GM12872 (cell line): ENCODE measurements around the gene PDGFD.

Experiments used
- CTCF ChIP-seq: IDR thresholded peaks from 3 replicates; pipeline ENCODE4 v1.5.1; 2011; ENCODE audit warnings: low read depth, mild to moderate bottlenecking, low read length, moderate library complexity; ENCODE audit not compliant: insufficient read depth

The PDGFD gene

DNA sequence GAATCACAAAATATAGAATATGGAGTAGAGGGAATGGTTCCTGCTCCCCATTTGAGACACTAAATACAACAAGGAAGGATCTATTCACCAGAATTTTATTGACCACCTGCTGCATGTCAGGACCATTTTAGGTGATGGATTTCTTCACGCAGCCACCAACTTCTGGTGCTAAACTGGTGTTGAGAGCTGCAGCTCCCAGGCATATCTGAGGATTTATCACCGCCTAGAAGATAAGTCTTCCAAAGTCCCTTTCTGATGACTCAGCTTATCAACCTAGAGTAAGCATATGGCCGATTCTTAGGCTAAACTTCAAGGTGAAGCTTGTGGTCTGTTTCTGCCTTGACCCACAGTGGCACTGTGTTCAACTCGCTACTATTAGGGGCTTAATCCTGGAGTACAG is 120.8 kb downstream of the PDGFD start:
- no peak for TF ChIP-seq CTCF

DNA sequence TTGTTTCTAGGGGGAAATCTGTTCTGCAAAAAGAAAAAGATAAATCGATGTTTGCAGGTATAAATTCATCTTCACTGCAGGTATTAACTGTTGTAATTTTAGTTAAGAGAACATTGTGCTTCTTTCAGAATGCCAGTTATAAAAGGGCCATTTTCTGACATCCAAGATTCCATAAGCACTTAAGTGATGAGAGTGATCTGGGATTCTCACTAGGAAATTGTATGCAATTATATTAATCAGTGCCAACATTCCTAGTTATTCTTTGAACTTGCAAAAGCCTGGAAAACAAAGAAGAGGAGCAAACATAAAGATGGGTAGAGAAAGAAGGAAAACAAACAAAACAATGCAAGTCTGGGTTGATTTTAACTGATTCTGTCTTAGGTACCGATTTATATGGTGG is 122.2 kb downstream of the PDGFD start:
- no peak for TF ChIP-seq CTCF

GRCh38 chr11:104036995-104037394 is 127.0 kb downstream of the PDGFD start:
- TF ChIP-seq CTCF = no peak

DNA sequence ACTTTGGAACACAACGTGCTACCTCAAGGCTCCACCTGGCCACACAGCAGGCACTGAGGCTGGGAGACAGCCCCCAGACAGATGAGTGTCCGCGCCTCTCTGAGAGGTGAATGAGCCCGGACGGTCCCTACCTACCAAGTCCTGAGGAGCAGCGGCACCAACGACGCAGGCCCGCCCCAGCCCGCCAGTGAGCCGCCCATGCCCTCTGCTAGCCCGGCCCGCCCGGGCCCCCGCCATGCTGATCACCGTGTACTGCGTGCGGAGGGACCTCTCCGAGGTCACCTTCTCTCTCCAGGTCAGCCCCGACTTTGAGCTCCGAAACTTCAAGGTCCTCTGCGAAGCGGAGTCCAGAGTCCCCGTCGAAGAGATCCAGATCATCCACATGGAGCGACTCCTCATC is 127.4 kb downstream of the PDGFD start, which contains the start of gene DDI1:
Gene DDI1 (plus strand): TSS at position 53 of the 400 bp plus-strand sequence. CDS start 183 bp downstream, at position 236.
- TF ChIP-seq CTCF = no peak

- TF ChIP-seq CTCF = no peak
These were observed 130.4 kb downstream of the PDGFD start for GRCh38 chr11:104033561-104033960.

- no peak for TF ChIP-seq CTCF
These were observed 130.8 kb downstream of the PDGFD start for GRCh38 chr11:104033134-104033533.

DNA sequence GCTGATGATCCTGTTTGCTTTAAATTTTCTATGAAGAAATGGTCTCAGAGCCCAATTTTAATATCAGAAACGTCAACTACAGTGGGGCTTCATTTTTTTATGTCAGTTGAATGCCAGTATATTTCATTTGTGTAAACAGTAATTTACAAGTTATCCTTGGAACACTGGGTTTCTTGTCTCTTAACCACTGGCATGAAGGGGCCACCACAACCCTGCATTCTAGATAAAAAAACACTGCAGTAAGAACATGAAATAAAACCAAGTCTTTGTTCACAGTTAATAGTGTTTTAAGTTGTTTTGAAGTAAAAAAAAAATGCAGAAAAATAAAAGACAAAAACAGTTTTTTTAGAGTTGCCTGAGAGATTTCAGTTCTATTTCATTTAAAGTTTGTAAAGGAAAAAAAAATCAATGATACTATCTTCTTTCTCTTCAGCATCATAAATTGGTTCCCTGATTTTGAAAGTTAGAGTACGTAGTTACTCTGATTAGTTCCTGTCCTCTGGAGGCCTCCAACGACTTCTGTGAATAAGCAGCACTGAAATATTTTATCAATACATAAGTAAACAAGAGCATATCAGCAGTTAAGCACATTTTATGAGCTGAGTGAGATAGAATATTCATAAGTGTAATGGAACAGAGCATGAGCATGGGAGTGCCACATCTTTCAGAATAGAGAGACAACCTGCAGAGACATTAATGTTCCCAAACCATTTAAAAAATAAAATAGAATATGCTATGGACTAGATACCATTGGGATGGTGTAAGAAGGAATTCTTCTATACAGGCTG is 135.3 kb downstream of the PDGFD start:
- TF ChIP-seq CTCF = no peak
